SK-N-DZ (cell line): ENCODE results near the gene TBC1D14.
A peak's percentile ranks its signal among the peaks of the same experiment; 100 is the strongest.
"Not testable (repeated sequence)": the region's sequence is repeated elsewhere in the genome, so short reads cannot be mapped to it uniquely, and the experiment has no call there.

Source experiments
- DNase-seq: peaks from one replicate; pipeline ENCODE4 v3.0.0-alpha.2; 2015; ENCODE audit warnings: low spot score

TBC1D14 gene

DNA sequence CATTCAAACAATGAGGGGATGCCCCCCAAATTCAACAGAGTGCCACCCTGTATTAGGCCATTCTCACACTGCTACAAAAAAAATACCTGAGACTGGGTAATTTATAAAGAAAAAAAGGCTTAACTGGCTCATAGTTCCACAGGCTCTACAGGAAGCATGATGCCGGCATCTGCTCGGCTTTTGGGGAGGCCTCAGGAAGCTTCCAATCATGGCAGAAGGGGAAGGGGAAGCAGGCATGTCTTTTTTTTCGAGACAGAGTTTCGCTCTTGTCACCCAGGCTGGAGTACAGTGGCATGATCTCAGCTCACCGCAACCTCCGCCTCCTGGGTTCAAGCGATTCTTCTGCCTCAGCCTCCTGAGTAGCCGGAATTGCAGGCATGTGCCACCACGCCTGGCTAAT is 18.7 kb upstream of the TBC1D14 start:
- not testable (repeated sequence) for DNase-seq

DNA sequence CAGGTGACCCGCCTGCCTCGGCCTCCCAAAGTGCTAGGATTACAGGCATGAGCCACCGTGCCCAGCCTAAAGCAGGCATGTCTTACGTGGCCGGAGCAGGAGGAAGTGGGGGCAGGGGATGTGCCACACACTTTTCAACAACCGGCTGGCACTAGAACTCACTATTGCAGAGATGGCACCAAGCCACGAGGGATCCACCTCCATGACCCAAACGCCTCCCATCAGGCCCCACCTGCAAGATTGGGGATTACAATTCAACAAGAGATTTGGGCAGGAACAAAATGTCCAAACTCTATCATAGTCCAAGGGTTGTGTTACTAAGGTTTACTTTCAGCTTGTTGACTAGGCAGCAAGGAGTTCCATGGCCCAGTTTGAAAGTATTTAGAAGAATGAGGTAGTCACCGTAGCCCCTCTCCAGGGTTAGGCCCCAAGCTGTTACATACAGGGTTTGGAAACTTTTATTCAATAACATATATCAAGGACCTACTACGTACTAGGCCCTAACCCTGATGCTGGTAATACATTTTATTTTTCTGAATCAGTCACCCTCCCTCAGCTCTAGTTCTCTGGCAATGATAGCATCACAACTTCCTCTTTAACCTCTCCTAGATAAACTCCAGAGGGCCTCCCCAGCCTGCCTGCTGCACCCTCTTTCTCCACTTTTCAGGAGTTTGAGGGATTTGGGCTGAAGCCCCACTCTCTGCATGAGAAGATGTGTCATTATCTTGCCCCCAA is 18.0 kb upstream of the TBC1D14 start:
- no peak for DNase-seq

DNA sequence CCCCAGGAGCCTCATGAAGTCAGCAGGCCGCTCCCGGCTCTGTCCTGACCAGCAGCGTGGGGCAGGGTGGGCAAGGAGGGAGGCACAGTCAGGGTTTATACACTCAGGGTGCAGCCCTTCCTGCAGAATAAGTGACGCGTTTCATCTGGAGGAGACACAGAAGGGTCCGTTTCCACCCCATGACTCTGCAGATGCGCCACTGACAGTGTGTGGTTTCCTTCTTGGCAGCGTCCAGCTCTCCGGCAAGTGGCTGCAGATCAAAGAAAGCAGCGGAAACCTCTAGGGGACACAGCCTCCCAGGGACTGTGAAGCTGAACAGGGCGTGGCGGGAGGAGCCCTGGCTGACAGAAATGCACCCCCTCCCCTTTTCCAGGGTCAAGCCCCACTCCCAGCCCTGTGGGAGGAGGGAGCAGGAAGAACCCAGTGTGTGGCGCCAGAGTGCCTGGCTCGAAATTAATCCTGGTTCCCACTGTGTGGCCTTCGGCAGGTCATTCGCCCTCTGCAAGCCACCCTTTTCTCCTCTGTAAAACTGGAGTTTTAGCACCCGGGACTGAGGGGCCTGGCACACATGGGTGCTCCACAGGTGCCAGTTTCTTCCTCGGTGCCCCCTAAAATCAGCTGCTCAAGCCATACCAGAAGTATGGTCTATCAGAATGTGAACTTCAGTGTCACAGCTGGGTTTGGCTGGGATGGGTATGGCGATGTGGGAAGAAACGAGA is 17.3 kb upstream of the TBC1D14 start:
- peak; percentile 68 for DNase-seq

DNA sequence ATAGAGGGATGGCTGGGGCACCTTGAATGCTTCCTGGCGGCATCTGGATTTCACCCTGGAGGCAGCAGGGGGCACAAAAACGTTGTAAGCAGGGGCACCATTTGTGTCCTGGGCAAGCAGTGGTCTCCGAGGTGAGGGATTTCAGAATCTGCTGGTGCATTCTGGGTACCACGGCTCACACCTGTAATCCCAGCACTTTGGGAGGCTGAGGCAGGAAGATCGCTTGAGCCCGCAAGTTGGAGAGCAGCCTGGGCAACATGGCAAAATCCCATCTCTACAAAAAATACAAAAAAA is 16.8 kb upstream of the TBC1D14 start:
- DNase-seq, result no peak

DNA sequence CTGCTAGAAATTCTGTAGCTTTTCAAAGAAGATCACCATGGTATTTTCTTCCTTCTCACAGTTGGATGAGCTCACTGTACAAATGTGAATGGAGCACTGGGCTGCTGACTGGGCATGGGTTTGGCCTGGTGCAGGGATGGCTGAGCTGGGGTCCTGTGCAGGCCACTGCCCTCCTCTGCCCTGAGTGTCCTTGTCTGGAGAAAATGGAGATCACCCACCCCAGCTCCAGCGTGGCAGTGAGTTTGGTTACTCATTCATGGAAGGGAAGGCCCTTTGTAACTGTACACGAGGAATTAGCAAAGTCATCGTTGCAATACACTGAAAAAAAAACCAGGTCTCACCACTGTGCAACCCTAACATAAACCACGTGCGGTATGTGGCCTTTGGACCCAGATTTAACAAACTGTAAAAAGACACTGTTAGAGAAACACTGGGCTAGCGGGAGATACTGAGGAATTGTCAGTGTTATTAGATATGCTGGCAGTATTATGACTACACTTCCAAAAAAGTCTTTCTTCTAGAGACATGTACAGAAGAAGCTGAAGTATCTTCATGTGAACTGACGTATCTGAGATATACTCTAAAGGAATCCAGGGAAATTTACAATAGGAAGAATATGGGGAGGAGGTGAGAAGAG is 16.1 kb upstream of the TBC1D14 start:
- no peak for DNase-seq

DNA sequence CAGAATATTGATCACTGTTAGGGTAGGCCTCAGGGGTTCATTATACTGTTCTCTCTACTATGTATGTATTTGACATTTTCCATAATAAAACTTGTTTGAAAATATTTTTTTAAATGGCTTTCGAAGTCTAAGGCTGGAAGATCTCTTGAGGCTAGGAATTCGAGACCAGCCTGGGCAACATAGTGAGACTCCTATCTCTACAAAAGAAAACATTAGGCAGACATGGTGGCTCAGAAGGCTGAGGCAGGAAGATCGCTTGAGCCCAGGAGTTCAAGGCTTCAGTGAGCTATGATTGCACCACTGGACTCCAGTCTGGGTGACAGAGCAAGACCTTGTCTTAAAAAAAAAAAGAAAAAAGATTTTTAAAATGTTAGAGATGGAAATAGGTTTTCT is 15.5 kb upstream of the TBC1D14 start:
- DNase-seq, result no peak

DNA sequence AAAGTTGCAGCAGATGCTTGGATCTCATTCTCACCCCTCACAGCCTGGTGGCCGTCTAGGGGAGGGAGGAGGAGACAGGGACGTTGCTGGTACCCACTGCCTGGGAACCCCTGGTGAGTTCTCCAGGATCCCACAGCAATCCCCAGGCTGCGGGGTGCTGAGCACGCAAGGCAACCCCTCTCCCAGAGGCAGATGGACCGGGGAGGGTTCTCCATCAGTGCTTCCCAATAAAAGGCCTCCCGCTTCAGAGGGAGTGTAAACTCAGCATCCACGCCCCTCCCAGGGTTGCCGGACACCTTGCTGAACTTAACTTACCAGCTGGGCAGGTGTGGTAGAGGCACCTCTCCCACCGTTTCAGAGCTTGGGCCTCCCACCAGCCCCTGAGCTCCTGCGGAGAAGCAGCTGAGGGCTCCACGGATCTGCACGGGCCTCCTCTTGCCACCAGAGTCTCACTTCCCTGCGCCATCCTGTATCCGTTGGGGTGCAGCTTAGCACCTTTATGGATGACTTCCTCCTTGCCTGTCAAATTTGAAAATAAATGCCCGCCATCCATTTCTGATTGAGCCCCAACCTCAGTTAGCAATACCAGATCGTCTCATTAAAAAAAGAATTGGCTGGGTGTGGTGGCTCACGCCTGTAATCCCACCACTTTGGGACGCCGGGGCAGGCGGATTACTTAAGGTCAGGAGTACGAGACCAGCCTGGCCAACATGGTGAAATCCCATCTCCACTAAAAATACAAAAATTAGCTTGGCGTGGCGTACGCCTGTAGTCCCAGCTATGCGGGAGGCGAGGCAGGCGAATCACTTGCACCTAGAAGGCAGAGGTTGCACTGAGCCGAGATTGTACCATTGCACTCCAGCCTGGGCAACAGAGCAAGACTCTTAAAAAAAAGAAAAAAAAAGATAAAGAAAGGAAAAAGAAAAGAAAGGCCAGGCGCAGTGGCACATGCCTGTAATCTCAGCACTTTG is 14.8 kb upstream of the TBC1D14 start:
- DNase-seq, result no peak

DNA sequence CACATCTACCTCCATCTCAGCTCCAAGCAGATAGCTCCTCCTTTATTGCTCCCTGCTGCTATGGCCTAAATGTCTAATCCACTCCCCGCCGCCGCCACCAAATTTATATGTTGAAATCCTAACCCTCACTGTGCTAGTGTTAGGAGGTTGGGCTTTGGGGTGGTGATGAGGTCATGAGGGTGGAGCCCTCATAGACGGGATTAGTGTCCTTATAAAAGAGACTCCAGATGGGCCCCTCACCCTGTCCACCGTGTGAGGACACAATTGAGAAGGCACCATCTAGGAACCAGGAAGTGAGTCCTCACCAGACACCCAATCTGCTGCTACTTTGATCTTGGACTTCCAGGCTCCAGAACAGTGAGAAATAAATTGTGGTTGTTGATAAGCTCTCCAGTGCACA is 13.6 kb upstream of the TBC1D14 start:
- DNase-seq, result no peak

DNA sequence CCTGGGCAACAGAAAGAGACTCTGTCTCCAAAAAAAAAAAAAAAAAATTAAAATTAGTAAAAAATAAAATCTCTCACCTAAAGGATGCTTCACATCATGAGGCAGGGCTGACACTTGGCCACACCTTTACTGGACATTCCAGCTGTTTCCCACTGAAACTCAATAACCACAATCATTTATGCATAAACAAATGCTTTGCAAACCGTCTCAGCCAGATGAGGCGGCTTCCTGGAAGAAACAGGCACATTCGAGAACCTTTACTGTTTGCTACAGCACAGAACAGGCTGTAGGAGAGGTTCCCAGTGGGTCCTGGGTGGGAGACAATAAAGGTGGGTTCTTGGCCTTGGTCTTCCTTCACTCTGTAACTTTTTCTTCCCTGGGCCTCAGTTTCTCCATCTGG is 10.9 kb upstream of the TBC1D14 start:
- no peak for DNase-seq

DNA sequence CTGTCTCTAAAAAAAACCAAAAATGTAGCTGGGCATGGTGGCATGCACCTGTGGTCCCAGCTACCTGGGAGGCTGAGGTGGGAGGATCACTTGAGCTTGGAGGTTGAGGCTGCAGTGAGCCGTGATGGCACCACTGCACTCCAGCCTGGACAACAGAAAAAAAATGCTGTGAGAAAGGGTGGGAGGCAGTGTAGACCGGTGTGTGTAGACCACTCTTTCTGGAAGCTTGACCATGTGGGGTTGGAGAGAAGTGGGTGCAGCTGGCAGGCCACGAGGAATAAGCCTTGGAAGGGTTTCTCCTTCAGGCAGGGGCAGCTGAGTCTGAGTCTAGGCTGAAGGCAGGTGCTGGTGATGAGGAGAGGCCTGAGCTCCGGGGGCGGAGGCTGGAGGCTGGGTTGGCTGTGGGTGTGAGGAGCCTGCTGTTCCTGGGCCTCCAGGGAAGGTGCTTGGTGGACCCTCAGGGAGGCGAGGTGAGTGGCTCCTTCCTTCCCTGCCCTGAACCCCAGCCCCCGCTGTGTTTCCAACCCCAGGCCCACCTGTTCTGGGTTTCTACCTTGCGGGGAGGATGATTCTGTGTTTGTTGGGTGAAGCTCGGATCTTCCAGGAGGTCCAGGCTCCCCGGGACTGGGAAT is 9.3 kb upstream of the TBC1D14 start:
- DNase-seq, result no peak

DNA sequence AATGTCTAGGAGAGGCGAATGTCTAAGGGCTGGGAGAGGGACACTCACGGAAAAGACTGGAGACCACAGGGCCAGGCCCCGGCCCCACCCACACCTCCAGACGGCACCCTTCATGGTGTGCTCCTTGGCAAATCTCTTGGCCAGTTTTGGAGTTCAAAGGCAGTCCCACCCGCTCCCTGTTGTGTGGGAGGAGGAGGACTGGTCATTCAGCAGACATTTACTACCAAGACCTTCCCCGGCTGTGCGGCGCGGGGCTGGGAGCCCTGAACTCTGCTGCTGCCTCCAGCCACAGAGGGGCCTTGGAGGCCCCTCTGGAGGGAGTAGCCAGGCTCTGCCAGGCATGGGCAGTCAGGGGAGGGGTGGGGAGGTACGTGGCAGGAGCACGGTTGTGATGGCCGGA is 8.7 kb upstream of the TBC1D14 start:
- no peak for DNase-seq

DNA sequence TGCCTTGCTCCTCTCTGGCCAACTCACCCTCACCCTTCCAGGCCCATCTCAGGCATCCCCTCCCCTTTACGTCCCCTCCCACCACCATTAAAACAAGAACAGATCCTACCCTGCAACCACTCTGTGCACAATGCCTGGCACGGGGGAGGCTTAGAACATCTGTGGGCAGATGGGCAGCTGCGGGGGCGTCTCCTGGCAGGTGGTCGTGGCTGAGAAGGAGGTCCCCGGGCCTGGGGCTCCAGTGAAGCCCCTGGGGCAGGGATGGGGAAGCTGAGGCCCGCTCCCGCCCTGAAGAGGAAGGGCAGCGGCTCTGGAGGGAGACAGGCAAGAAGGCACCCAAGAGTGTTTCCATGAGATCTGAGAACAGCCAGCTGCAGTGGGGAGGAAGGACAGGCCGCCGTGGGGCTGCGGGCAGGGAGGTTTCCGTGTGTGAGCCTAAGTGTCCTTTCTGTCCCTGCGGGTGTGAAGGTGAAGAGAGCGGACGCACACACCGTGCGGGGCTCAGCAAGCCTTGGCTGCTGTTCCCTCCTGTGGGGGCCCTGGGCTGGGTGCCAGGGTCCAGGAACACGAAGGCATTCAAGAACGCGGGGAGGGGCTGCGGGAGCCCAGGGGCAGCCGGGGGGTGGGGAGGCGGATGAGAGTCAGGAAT is 7.8 kb upstream of the TBC1D14 start:
- DNase-seq, result no peak

DNA sequence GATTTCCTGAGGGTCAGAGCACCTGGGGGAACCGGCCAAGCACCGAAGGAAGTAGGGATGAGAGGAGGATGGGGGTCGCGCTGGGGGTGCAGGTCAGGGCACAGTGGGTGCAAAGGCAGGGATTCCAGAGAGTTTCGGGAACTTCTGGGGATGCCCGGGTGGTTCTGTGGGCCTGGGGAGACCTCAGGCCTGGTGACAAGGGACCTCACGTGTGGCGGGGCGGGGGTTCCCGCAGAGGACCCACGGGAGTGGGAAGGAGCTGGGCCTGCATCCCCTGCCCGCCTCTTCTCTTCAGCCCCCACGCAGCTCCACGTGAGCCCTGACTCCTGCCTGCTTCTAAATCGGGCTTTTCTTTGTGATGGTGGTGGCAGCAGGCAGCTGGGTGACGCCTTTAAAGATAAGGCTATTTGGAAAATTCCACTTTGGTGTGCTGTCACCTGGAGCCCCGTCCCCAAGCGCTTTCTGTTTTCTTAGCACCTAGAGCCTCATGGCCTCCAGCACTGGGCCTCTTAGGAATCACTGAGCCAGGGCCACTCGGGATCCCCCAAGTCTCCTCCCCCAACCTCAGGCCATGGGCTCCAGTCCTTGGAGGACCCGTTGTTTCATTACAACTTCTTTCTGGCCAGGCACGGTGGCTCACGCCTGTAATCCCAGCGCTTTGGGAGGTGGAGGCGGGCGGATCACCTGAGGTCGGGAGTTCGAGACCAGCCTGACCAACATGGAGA is 7.1 kb upstream of the TBC1D14 start:
- DNase-seq, result no peak

DNA sequence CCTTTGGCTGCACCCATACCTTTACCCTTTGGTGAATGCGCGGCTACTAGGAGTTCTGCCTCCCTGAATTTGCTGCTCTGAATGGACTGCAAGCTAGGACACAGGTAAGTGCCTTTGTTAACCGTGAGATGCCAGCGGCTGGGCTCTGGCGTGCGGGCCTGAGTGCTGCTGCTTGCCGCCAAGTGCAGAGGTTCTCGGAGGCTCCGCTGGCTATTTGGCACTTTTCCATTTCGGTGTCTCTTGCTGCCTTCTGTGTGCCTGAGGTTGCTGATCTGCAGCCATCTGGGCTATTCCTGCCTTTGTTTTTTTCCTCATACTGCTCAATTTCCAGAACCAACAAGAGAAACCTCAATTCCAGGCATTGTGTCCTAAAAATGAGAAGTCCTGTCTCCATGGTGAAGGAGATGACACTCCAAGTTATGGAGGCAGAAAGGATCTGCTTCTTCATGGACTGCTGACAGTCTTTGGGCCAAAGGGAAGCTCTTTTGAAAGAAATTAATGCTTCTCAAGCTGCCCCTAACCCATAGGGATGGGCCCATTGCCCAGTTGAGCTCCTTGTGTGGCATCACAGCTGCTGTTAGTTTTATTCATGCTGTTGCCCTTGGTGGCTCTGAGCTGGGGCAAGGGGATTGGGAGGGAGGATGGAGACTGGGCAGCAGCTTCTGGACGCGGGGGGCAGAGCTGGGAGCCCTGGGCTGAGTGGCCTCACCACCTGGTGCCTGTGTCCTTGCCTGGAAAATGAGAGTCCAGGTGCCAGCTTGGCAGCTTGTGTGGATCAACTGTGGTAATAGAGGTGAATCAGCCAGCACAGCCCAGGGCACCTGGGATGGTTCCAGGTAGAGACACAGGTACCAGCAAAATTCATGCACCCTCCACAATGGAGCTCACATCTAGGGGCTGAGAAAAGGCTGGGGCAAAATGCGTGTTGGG is 3.8 kb upstream of the TBC1D14 start:
- DNase-seq, result no peak

DNA sequence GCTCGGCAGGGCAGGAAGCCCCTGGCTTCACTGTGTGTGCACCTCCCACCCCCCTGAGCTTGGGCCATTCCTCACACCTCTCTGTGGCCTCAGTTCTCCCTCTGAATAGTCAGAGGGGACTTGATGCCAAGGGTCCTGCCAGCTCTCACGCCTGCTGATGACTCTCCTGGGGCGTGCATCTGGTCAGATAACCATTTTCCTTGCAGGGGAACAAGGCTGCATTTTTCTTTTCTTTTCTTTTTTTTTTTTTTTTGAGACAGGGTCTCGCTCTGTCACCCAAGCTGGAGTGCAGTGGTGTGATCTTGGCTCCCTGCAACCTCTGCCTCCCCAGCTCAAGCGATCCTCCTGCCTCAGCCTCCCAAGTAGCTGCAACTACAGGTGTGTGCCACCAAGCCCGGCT is 3.1 kb upstream of the TBC1D14 start:
- DNase-seq, result not testable (repeated sequence)

DNA sequence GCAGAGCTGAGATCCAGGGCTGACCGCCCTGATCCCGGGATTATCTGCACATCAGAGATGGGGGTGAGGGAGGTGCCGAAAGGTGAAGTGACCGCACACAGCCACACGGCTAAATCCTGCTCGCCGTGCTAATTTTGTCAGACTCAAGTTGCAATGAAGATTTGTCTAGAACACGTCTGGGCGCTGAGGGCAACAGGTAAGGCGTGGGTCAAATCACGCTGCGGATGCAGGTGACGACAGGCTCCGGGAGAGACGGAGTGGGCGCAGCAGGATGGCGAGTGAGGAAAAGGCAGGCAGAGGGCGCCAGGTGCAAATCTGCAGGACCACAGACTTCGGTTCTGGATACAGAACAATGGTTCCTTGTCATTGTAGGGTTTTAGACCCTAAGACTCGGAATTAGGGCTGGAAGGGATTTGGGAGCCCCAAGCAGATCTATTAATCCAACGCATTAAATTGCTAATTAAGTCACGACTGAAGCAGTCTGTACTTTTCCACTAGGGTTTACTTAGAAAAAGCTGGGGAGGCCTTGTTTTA is 1.9 kb upstream of the TBC1D14 start:
- peak; percentile 34 for DNase-seq

DNA sequence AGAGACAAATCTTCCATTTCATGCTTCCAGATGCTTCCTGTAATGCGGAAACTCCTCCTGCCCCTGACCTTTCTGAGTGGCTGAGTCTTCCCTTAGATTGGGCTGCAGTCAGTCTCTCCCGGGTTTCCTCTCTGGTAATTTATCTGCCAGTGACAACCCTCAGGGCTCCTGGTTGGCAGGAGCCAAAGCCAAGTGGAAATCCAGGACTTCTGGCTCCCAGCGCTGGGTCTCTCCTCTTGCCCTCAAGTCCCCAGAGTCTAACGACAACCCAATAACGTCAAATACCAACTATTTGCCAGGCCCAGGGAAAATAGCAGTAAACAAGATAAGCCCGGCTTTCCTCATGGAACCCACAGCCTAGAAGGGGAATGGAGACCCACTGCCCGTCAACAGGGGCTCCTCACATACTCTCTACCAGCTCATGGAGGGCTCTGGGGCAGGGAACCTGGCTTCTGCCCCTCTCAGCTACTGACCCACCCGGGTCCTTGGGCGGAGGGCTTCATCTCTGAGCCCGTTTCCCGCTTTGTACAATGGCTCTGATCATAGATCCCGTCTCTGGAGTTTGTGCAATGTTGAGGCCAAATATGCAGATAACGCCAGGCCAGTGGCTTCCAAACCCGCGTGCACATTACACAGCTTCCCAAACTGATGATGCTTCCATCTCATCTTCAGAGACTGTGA is 1.1 kb upstream of the TBC1D14 start:
- DNase-seq, result no peak

DNA sequence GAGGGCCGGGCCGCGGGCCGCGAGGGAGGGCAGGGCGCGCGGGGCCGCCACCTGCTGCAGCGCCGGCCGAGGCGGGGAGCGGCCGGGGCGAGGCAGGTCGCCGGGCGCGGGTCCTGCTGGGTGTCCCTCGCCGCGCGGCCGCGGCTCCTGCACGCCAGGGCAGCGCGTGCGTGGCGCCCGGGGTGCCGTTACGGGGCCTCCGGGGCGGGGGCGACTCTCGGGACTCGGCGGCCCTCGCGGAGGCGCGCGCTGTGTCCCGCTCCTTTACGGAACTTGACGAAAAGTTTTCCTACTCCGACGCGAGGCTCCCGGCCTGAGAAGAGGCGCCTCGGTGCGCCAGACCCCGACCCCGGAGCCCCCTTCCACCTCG is 329 bp downstream of the TBC1D14 start:
- no peak for DNase-seq
